ENCODE measurements around the gene GPRC5D. TPM values are rescaled to one million over a fixed set of nuclear protein-coding genes. Genes with fewer than 3 reads are reported as not detected.
A peak's percentile ranks its signal among the peaks of the same experiment; 100 is the strongest.

Gene GPRC5D
- total and polyA plus RNA-seq, 2 experiments from 2014 or later = not detected

GRCh38 chr12:12979731-12980259 lies 27.8 kb upstream of the GPRC5D start:
- H3K36me3 ChIP-seq (ENCODE audit: low read depth) = peaks cover 12% of the 10 kb centered on the region
- H3K4me3 ChIP-seq = peak overlapping the region; percentile 25; the same call in 1 of the 2 replicates
- no peaks in the 10 kb centered on the region for H4K20me1 ChIP-seq (ENCODE audit: insufficient read depth)
- H3K4me1 ChIP-seq (ENCODE audit: insufficient read depth) = peaks cover 43% of the 10 kb centered on the region
- H3K9me3 ChIP-seq (ENCODE audit: low read depth) = no peaks in the 10 kb centered on the region
- no peaks in the 10 kb centered on the region for H3K27me3 ChIP-seq (replicated peaks; ENCODE audit: insufficient read depth)
- DNase-seq = peak; percentile 99
- peaks cover 63% of the 10 kb centered on the region for H3F3A ChIP-seq (ENCODE audit: insufficient read depth)
- 0 to 1% methylated on average over 4 of the region's 4 CpGs for WGBS, 2 experiments (ENCODE audit: low coverage in 1 of 2, low lambda C conversion rate in 2 of 2, missing lambda C conversion rate in 2 of 2)
- in situ Hi-C loops (cut with MboI) = loop anchor here (10.0 kb wide), 1 partner anchor 185 kb away; no protein-coding TSS in a partner anchor
- H3K27ac ChIP-seq = peak overlapping the region; percentile 99
- peak overlapping the region; percentile 13 for H3K4me2 ChIP-seq (ENCODE audit: unreplicated experiment)
- TF ChIP-seq EZH2phosphoT487 (IDR thresholded peaks at IDR 0.05; ENCODE audit: insufficient read depth, low read depth) (no peak), EZH2 (IDR thresholded peaks at IDR 0.05; ENCODE audit: insufficient read depth, poor library complexity, severe bottlenecking) (no peak)
- H2AFZ ChIP-seq = no peak overlapping the region
- no peaks in the 10 kb centered on the region for H3K9me2 ChIP-seq (ENCODE audit: insufficient read depth)
- peak overlapping the region; percentile 85 for H3K9ac ChIP-seq
- peaks cover 7% of the 10 kb centered on the region; the same call in 1 of the 2 replicates for H3K79me2 ChIP-seq (ENCODE audit: insufficient read depth)

GRCh38 chr12:12979126-12979525 lies 27.2 kb upstream of the GPRC5D start:
- H3K4me3 ChIP-seq = peak overlapping the region; percentile 25; the same call in 1 of the 2 replicates
- peaks cover 19% of the 10 kb centered on the region for H3K36me3 ChIP-seq (ENCODE audit: low read depth)
- no peak overlapping the region for H3K4me2 ChIP-seq (ENCODE audit: unreplicated experiment)
- peaks cover 7% of the 10 kb centered on the region; the same call in 1 of the 2 replicates for H3K79me2 ChIP-seq (ENCODE audit: insufficient read depth)
- no peaks in the 10 kb centered on the region for H3K27me3 ChIP-seq (replicated peaks; ENCODE audit: insufficient read depth)
- DNase-seq = peak; percentile 44
- H3K9me3 ChIP-seq (ENCODE audit: low read depth) = no peaks in the 10 kb centered on the region
- 66 to 67% methylated on average over 4 of the region's 4 CpGs for WGBS, 2 experiments (ENCODE audit: low coverage in 1 of 2, low lambda C conversion rate in 2 of 2, missing lambda C conversion rate in 2 of 2)
- peak overlapping the region; percentile 85 for H3K9ac ChIP-seq
- no peaks in the 10 kb centered on the region for H4K20me1 ChIP-seq (ENCODE audit: insufficient read depth)
- no peaks in the 10 kb centered on the region for H3K9me2 ChIP-seq (ENCODE audit: insufficient read depth)
- H3K4me1 ChIP-seq (ENCODE audit: insufficient read depth) = peaks cover 43% of the 10 kb centered on the region
- H3F3A ChIP-seq (ENCODE audit: insufficient read depth) = peaks cover 63% of the 10 kb centered on the region
- H2AFZ ChIP-seq = no peak overlapping the region
- in situ Hi-C loops (cut with MboI) = no loop called here
- TF ChIP-seq EZH2phosphoT487 (IDR thresholded peaks at IDR 0.05; ENCODE audit: insufficient read depth, low read depth) = no peak
- TF ChIP-seq EZH2 (IDR thresholded peaks at IDR 0.05; ENCODE audit: insufficient read depth, poor library complexity, severe bottlenecking) = no peak
- peak overlapping the region; percentile 99 for H3K27ac ChIP-seq

- WGBS, 2 experiments (ENCODE audit: low coverage in 1 of 2, low lambda C conversion rate in 2 of 2, missing lambda C conversion rate in 2 of 2) = 96 to 99% methylated on average over 4 of the region's 4 CpGs
- no peaks in the 10 kb centered on the region for H3K27me3 ChIP-seq (replicated peaks; ENCODE audit: insufficient read depth)
- no peaks in the 10 kb centered on the region for H3K9me3 ChIP-seq (ENCODE audit: low read depth)
- peaks cover 7% of the 10 kb centered on the region; the same call in 1 of the 2 replicates for H3K79me2 ChIP-seq (ENCODE audit: insufficient read depth)
- no peaks in the 10 kb centered on the region for H4K20me1 ChIP-seq (ENCODE audit: insufficient read depth)
- no peak overlapping the region for H3K4me3 ChIP-seq
- peak overlapping the region; percentile 85 for H3K27ac ChIP-seq
- TF ChIP-seq EZH2phosphoT487 (IDR thresholded peaks at IDR 0.05; ENCODE audit: insufficient read depth, low read depth) (no peak), EZH2 (IDR thresholded peaks at IDR 0.05; ENCODE audit: insufficient read depth, poor library complexity, severe bottlenecking) (no peak)
- DNase-seq = no peak
- peaks cover 43% of the 10 kb centered on the region for H3K4me1 ChIP-seq (ENCODE audit: insufficient read depth)
- H3K36me3 ChIP-seq (ENCODE audit: low read depth) = peaks cover 27% of the 10 kb centered on the region
- no peak overlapping the region for H3K4me2 ChIP-seq (ENCODE audit: unreplicated experiment)
- H2AFZ ChIP-seq = no peak overlapping the region
- in situ Hi-C loops (cut with MboI) = no loop called here
- no peak overlapping the region for H3K9ac ChIP-seq
- peaks cover 56% of the 10 kb centered on the region for H3F3A ChIP-seq (ENCODE audit: insufficient read depth)
- H3K9me2 ChIP-seq (ENCODE audit: insufficient read depth) = no peaks in the 10 kb centered on the region
These were observed 25.3 kb upstream of the GPRC5D start for GRCh38 chr12:12977231-12977630.

- H4K20me1 ChIP-seq (ENCODE audit: insufficient read depth) = no peaks in the 10 kb centered on the region
- H3K9ac ChIP-seq = peak overlapping the region; percentile 68
- in situ Hi-C loops (cut with MboI) = no loop called here
- peak; percentile 98 for DNase-seq
- H2AFZ ChIP-seq = no peak overlapping the region
- H3K9me2 ChIP-seq (ENCODE audit: insufficient read depth) = no peaks in the 10 kb centered on the region
- H3K4me3 ChIP-seq = peak overlapping the region; percentile 7; the same call in 1 of the 2 replicates
- WGBS, 2 experiments (ENCODE audit: low coverage in 1 of 2, low lambda C conversion rate in 2 of 2, missing lambda C conversion rate in 2 of 2) = 0 to 1% methylated on average over 2 of the region's 2 CpGs
- H3K4me1 ChIP-seq (ENCODE audit: insufficient read depth) = peaks cover 43% of the 10 kb centered on the region
- peaks cover 7% of the 10 kb centered on the region; the same call in 1 of the 2 replicates for H3K79me2 ChIP-seq (ENCODE audit: insufficient read depth)
- peak overlapping the region; percentile 85 for H3K27ac ChIP-seq
- peaks cover 27% of the 10 kb centered on the region for H3K36me3 ChIP-seq (ENCODE audit: low read depth)
- H3K4me2 ChIP-seq (ENCODE audit: unreplicated experiment) = peak overlapping the region; percentile 47
- no peaks in the 10 kb centered on the region for H3K9me3 ChIP-seq (ENCODE audit: low read depth)
- no peak for TF ChIP-seq EZH2phosphoT487 (IDR thresholded peaks at IDR 0.05; ENCODE audit: insufficient read depth, low read depth)
- no peak for TF ChIP-seq EZH2 (IDR thresholded peaks at IDR 0.05; ENCODE audit: insufficient read depth, poor library complexity, severe bottlenecking)
- H3F3A ChIP-seq (ENCODE audit: insufficient read depth) = peaks cover 56% of the 10 kb centered on the region
- no peaks in the 10 kb centered on the region for H3K27me3 ChIP-seq (replicated peaks; ENCODE audit: insufficient read depth)
These were observed 24.4 kb upstream of the GPRC5D start for GRCh38 chr12:12976366-12976765.
